OCI-LY7 (cell line): Measurements from ENCODE around the gene SERTAD2.

ENCODE experiments used
- EZH2phosphoT487 ChIP-seq: fragments of 200-600 bp; sonication (generic); IDR thresholded peaks from 2 replicates; pipeline ENCODE4 v1.6.1; 2018; ENCODE audit warnings: low read depth, borderline replicate concordance, mild to moderate bottlenecking, mixed run types, antibody characterized with exemption, low read length, moderate library complexity, mixed read lengths
- TF ChIP-seq, protein P1 (sequence below): fragments of 200-600 bp; sonication (generic); conservative IDR thresholded peaks from 2 replicates; pipeline ENCODE4 v1.5.1; 2014; ENCODE audit warnings: mild to moderate bottlenecking, antibody characterized with exemption, low read length, moderate library complexity, mixed read lengths

DNA sequence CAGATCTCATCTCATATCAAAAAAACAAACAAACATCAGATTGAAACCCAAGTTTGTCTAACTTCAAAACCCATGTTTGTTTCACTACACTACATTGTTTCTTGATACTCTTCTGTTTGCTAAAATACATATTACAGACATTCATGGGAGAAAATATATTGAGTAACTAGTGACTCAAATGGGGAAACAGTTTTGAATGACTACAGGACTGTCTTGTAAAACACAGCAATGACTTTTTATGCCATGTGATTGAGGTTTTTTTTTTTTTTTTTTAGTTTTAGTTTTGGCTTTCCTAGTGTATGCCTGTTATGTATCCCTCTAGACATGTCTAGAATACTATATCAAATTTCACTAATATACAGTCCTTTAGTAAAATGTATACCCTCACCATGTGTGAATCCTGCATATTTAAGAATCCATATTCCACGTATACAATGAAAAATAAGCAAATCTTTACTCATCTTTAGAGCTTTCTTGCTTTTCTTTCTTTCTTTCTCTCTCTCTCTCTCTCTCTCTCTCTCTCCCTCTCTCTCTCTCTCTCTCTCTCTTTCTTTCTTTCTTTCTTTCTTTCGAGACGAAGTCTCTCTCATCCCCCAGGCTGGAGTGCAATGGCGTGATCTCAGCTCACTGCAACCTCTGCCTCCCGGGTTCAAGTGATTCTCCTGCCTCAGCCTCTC is 46.6 kb upstream of the SERTAD2 start:
- TF ChIP-seq, protein P1, sequence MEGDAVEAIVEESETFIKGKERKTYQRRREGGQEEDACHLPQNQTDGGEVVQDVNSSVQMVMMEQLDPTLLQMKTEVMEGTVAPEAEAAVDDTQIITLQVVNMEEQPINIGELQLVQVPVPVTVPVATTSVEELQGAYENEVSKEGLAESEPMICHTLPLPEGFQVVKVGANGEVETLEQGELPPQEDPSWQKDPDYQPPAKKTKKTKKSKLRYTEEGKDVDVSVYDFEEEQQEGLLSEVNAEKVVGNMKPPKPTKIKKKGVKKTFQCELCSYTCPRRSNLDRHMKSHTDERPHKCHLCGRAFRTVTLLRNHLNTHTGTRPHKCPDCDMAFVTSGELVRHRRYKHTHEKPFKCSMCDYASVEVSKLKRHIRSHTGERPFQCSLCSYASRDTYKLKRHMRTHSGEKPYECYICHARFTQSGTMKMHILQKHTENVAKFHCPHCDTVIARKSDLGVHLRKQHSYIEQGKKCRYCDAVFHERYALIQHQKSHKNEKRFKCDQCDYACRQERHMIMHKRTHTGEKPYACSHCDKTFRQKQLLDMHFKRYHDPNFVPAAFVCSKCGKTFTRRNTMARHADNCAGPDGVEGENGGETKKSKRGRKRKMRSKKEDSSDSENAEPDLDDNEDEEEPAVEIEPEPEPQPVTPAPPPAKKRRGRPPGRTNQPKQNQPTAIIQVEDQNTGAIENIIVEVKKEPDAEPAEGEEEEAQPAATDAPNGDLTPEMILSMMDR, result no peak
- no peak for TF ChIP-seq EZH2phosphoT487
